SU-DHL-6 (cell line): ENCODE data around the gene ANKRD34C.

ENCODE experiments used
- H2AFZ ChIP-seq: fragments of 200-600 bp; sonication (generic); 2 replicates; pipeline ENCODE4 v1.6.1; 2014; ENCODE audit warnings: low read depth, mild to moderate bottlenecking, moderate library complexity, mixed read lengths, antibody characterized with exemption, low read length; ENCODE audit not compliant: severe bottlenecking
- H3F3A ChIP-seq: fragments of 200-600 bp; shearing (Covaris generic); 2 replicates; pipeline ENCODE4 v1.6.0; 2016; ENCODE audit warnings: antibody characterized with exemption, mild to moderate bottlenecking; ENCODE audit not compliant: insufficient read depth
- H3K27ac ChIP-seq: fragments of 200-600 bp; sonication (generic); 2 replicates; pipeline ENCODE4 v1.5.1; 2016; ENCODE audit warnings: low read depth, mild to moderate bottlenecking, low read length, moderate library complexity, mixed read lengths
- H3K27me3 ChIP-seq: fragments of 200-600 bp; sonication (generic), shearing (Covaris generic); 2 replicates; pipeline ENCODE4 v1.6.0; 2014; ENCODE audit warnings: mild to moderate bottlenecking, low read length
- H3K36me3 ChIP-seq: fragments of 200-600 bp; sonication (generic); 2 replicates; pipeline ENCODE4 v1.6.1; 2014; ENCODE audit warnings: mild to moderate bottlenecking, low read length, mixed read lengths
- H3K4me2 ChIP-seq: fragments of 300-600, 200-600 bp; shearing (Covaris generic), sonication (generic); 2 replicates; pipeline ENCODE4 v1.6.0; 2014; ENCODE audit warnings: low read length, low read depth, mild to moderate bottlenecking; ENCODE audit not compliant: poor library complexity, severe bottlenecking
- H3K4me3 ChIP-seq: fragments of 200-600 bp; sonication (generic); 2 replicates; pipeline ENCODE4 v1.5.1; 2014; ENCODE audit warnings: antibody characterized with exemption, low read length, mild to moderate bottlenecking, mixed read lengths; ENCODE audit not compliant: insufficient read depth, poor library complexity, severe bottlenecking
- H3K79me2 ChIP-seq: fragments of 200-600 bp; sonication (generic); 2 replicates; pipeline ENCODE4 v1.6.1; 2014; ENCODE audit warnings: mild to moderate bottlenecking, low read length, moderate library complexity; ENCODE audit not compliant: insufficient read depth
- H3K9ac ChIP-seq: fragments of 200-600 bp; sonication (generic); 2 replicates; pipeline ENCODE4 v1.7.0; 2014; ENCODE audit warnings: mild to moderate bottlenecking, low read length
- H3K9me2 ChIP-seq: fragments of 200-600 bp; sonication (generic); replicated peaks from 2 replicates; pipeline ENCODE4 v1.6.1; 2014; ENCODE audit warnings: low read length; ENCODE audit not compliant: insufficient read depth
- H3K9me3 ChIP-seq: fragments of 200-600 bp; sonication (generic); 2 replicates; pipeline ENCODE4 v1.6.1; 2014; ENCODE audit warnings: low read length, mixed read lengths; ENCODE audit not compliant: insufficient read depth
- H4K20me1 ChIP-seq: fragments of 200-600 bp; sonication (generic); 2 replicates; pipeline ENCODE4 v1.6.1; 2014; ENCODE audit warnings: low read depth, mild to moderate bottlenecking, antibody characterized with exemption, low read length, moderate library complexity, mixed read lengths
- CTCF ChIP-seq: fragments of 200-600 bp; sonication (generic); IDR thresholded peaks from one replicate; pipeline ENCODE4 v1.5.1; 2017; ENCODE audit warnings: antibody characterized with exemption, mild to moderate bottlenecking, low read length, moderate library complexity; ENCODE audit not compliant: insufficient read depth, poor library complexity, severe bottlenecking
- EZH2phosphoT487 ChIP-seq: fragments of 200-600 bp; sonication (generic), shearing (Covaris generic); conservative IDR thresholded peaks from 2 replicates; pipeline ENCODE4 v1.6.1; 2018; ENCODE audit warnings: mild to moderate bottlenecking, antibody characterized with exemption, low read length, moderate library complexity, mixed read lengths

Gene ANKRD34C

GRCh38 chr15:79321876-79322275 is 39.4 kb downstream of the ANKRD34C start:
- Histone ChIP-seq H3K9me2 (no peaks in the 10 kb centered on the region), H3K36me3 (0 out of 2 replicates have a peak, but pooled peaks cover 7% of the 10 kb centered on the region), H3K79me2 (peaks cover 8% of the 10 kb centered on the region; the same call in 1 of the 2 replicates), H3K9me3 (no peaks in the 10 kb centered on the region), H3K27ac (no peak overlapping the region), H3K9ac (no peak overlapping the region), H3K4me3 (no peak overlapping the region), H3K27me3 (no peaks in the 10 kb centered on the region), H3K4me2 (no peak overlapping the region), H2AFZ (no peak overlapping the region), H3F3A (no peaks in the 10 kb centered on the region), H4K20me1 (peaks cover 5% of the 10 kb centered on the region; the same call in 1 of the 2 replicates)
- TF ChIP-seq CTCF (no peak), EZH2phosphoT487 (no peak)

- no peaks in the 10 kb centered on the region for H3K27me3 ChIP-seq
- H3K4me2 ChIP-seq: no peak overlapping the region
- no peak overlapping the region for H3K27ac ChIP-seq
- H3K79me2 ChIP-seq: peaks cover 8% of the 10 kb centered on the region; the same call in 1 of the 2 replicates
- H3F3A ChIP-seq: no peaks in the 10 kb centered on the region
- no peak overlapping the region for H3K9ac ChIP-seq
- H3K9me3 ChIP-seq: no peaks in the 10 kb centered on the region
- no peak overlapping the region for H3K4me3 ChIP-seq
- peaks cover 5% of the 10 kb centered on the region; the same call in 1 of the 2 replicates for H4K20me1 ChIP-seq
- no peak overlapping the region for H2AFZ ChIP-seq
- H3K9me2 ChIP-seq: no peaks in the 10 kb centered on the region
- no peak for TF ChIP-seq CTCF
- TF ChIP-seq EZH2phosphoT487: no peak
- H3K36me3 ChIP-seq: 0 out of 2 replicates have a peak, but pooled peaks cover 7% of the 10 kb centered on the region
Measured at GRCh38 chr15:79322306-79322705, 39.8 kb downstream of the ANKRD34C start.

GRCh38 chr15:79322945-79323344 is 40.4 kb downstream of the ANKRD34C start:
- H3K36me3 ChIP-seq: 0 out of 2 replicates have a peak, but pooled peaks cover 7% of the 10 kb centered on the region
- H3F3A ChIP-seq: no peaks in the 10 kb centered on the region
- peaks cover 8% of the 10 kb centered on the region; the same call in 1 of the 2 replicates for H3K79me2 ChIP-seq
- no peaks in the 10 kb centered on the region for H3K9me2 ChIP-seq
- no peak overlapping the region for H3K4me2 ChIP-seq
- no peak overlapping the region for H3K9ac ChIP-seq
- no peak overlapping the region for H3K27ac ChIP-seq
- H3K9me3 ChIP-seq: no peaks in the 10 kb centered on the region
- H4K20me1 ChIP-seq: peaks cover 5% of the 10 kb centered on the region; the same call in 1 of the 2 replicates
- no peak overlapping the region for H2AFZ ChIP-seq
- TF ChIP-seq EZH2phosphoT487 (no peak), CTCF (no peak)
- H3K27me3 ChIP-seq: no peaks in the 10 kb centered on the region
- no peak overlapping the region for H3K4me3 ChIP-seq
